ENCODE measurements around the gene KCNAB1. TPM values are rescaled to one million over a fixed set of nuclear protein-coding genes. Genes with fewer than 3 reads are reported as not detected.

The KCNAB1 gene
- total and polyA plus RNA-seq, 10 of the 15 experiments (the other 5 are each of a cell fraction or from before 2014, with no cell fraction given), result 0.11 to 0.69 (median 0.43) TPM; not detected in 6

GRCh38 chr3:156530980-156531379 is 410.6 kb downstream of the KCNAB1 start:
- no peak for ATAC-seq
- Histone ChIP-seq H3K79me2 (ENCODE audit: control insufficient read depth, insufficient read depth, low read length) (no peaks in the 10 kb centered on the region), H3K9ac (ENCODE audit: control insufficient read depth, insufficient read depth, low read length) (no peak overlapping the region), H3K36me3 (ENCODE audit: control insufficient read depth in 2 of 2, insufficient read depth in 2 of 2, low read length in 1 of 2) (no peaks in the 10 kb centered on the region), H3K4me1 (ENCODE audit: control insufficient read depth, insufficient read depth, low read length) (no peaks in the 10 kb centered on the region), H3K27me3 (replicated peaks in 1 of 2; ENCODE audit: control insufficient read depth in 2 of 2, insufficient read depth in 2 of 2, low read length in 1 of 2) (no peaks in the 10 kb centered on the region), H3K4me3 (no peak overlapping the region), H3K27ac (ENCODE audit: control insufficient read depth, insufficient read depth) (no peak overlapping the region), H3K9me3 (replicated peaks; ENCODE audit: control insufficient read depth, insufficient read depth, low read length) (no peaks in the 10 kb centered on the region), H3K4me2 (ENCODE audit: control insufficient read depth, insufficient read depth) (no peak overlapping the region), H4K20me1 (ENCODE audit: control insufficient read depth, insufficient read depth) (peaks cover 3% of the 10 kb centered on the region; the same call in 1 of the 2 replicates), H2AFZ (ENCODE audit: control insufficient read depth, low read depth, low read length) (no peak overlapping the region)
- SMC1A ChIA-PET (ENCODE audit: uncharacterized antibody, unreplicated experiment), result no interaction called here
- POLR2A ChIA-PET, result no interaction called here
- RAD21 ChIA-PET (ENCODE audit: unreplicated experiment), result no interaction called here
- no TSS peak for BruUV-seq (replicated peaks)
- intact Hi-C loops (cut with micrococcal nuclease; ENCODE audit: unreplicated experiment) (no loop called here), in situ Hi-C loops (cut with MboI) (no loop called here)
- no peak for DNase-seq (ENCODE audit: low read depth, low spot score)
- no peak for FAIRE-seq
- WGBS (ENCODE audit: insufficient coverage, insufficient replicate concordance, low lambda C conversion rate, missing lambda C conversion rate), result 98% methylated on average over 5 of the region's 5 CpGs
- no peak for TF ChIP-seq RBBP5 (conservative IDR thresholded peaks at IDR 0.05)
- TF ChIP-seq KDM1A (IDR thresholded peaks at IDR 0.05; ENCODE audit: borderline replicate concordance), result no peak
- no peak for TF ChIP-seq NFIC (IDR thresholded peaks at IDR 0.05; ENCODE audit: low read depth, low read length)
- no peak for TF ChIP-seq IKZF1 (conservative IDR thresholded peaks at IDR 0.05)
- TF ChIP-seq SMC3 (IDR thresholded peaks at IDR 0.05; ENCODE audit: borderline replicate concordance, low read length), result no peak
- TF ChIP-seq ZZZ3 (IDR thresholded peaks at IDR 0.05; ENCODE audit: control insufficient read depth, insufficient read length, low read depth), result no peak
- CTCF ChIA-PET, result interaction anchor here (0.6 to 2.3 kb wide), 3 partner anchors 143 to 612 kb away, joined by 3 to 7 read pairs (median 3); partner anchors contain the start of gene TIPARP

GRCh38 chr3:156532730-156533129 is 412.4 kb downstream of the KCNAB1 start:
- Histone ChIP-seq H3K27me3 (replicated peaks in 1 of 2; ENCODE audit: control insufficient read depth in 2 of 2, insufficient read depth in 2 of 2, low read length in 1 of 2) (no peaks in the 10 kb centered on the region), H4K20me1 (ENCODE audit: control insufficient read depth, insufficient read depth) (peaks cover 3% of the 10 kb centered on the region; the same call in 1 of the 2 replicates), H3K79me2 (ENCODE audit: control insufficient read depth, insufficient read depth, low read length) (no peaks in the 10 kb centered on the region), H3K4me3 (no peak overlapping the region), H3K4me1 (ENCODE audit: control insufficient read depth, insufficient read depth, low read length) (no peaks in the 10 kb centered on the region), H3K9me3 (replicated peaks; ENCODE audit: control insufficient read depth, insufficient read depth, low read length) (no peaks in the 10 kb centered on the region), H3K36me3 (ENCODE audit: control insufficient read depth in 2 of 2, insufficient read depth in 2 of 2, low read length in 1 of 2) (no peaks in the 10 kb centered on the region), H3K4me2 (ENCODE audit: control insufficient read depth, insufficient read depth) (no peak overlapping the region), H3K9ac (ENCODE audit: control insufficient read depth, insufficient read depth, low read length) (no peak overlapping the region), H2AFZ (ENCODE audit: control insufficient read depth, low read depth, low read length) (no peak overlapping the region), H3K27ac (ENCODE audit: control insufficient read depth, insufficient read depth) (no peak overlapping the region)
- ATAC-seq (no peak), FAIRE-seq (no peak), DNase-seq (ENCODE audit: low read depth, low spot score) (no peak)
- ChIA-PET CTCF (interaction anchor here (2.3 kb wide), 1 partner anchor 141 kb away, joined by 7 read pairs; the partner anchor contains the start of gene TIPARP), SMC1A (ENCODE audit: uncharacterized antibody, unreplicated experiment) (interaction anchor here (0.6 kb wide), 1 partner anchor 818 kb away, joined by 3 read pairs; no protein-coding TSS in a partner anchor), POLR2A (no interaction called here), RAD21 (ENCODE audit: unreplicated experiment) (no interaction called here)
- BruUV-seq (replicated peaks), result no TSS peak
- intact Hi-C loops (cut with micrococcal nuclease; ENCODE audit: unreplicated experiment) (no loop called here), in situ Hi-C loops (cut with MboI) (no loop called here)
- TF ChIP-seq TCF3 (IDR thresholded peaks at IDR 0.05; ENCODE audit: borderline replicate concordance, insufficient read depth, low read depth, low read length) (no peak), PAX8 (IDR thresholded peaks at IDR 0.05) (no peak), ZZZ3 (IDR thresholded peaks at IDR 0.05; ENCODE audit: control insufficient read depth, insufficient read length, low read depth) (no peak), ZNF687 (IDR thresholded peaks at IDR 0.05) (no peak), USF2 (IDR thresholded peaks at IDR 0.05; ENCODE audit: borderline replicate concordance, low read depth, low read length) (no peak)
- 65% methylated on average over 3 of the region's 3 CpGs for WGBS (ENCODE audit: insufficient coverage, insufficient replicate concordance, low lambda C conversion rate, missing lambda C conversion rate)
